ENCODE measurements around the gene CPT1B. TPM values are rescaled to one million over a fixed set of nuclear protein-coding genes. Genes with fewer than 3 reads are reported as not detected.

Gene CPT1B
- total and polyA plus RNA-seq, 2 experiments from 2014 or later = 5.6 to 14.4 TPM

DNA sequence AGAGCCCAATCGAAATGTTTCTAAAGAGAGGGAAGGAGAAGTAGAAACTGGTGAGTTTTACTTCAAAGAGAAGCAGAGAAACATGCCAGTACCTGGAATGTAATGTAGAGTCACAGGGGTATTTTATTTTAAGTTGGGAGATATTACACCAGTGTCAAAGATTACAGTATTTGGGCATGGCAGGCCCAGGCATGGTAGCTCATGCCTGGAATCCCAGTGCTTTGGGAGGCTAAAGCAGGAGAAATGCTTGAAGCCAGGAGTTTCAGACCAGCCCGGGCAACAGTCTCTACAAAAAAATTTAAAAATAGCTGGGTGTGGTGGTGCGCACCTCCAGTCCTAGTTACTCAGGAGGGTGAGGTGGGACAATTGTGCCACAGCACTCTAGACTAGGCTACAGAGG is 18.2 kb downstream of the CPT1B start:
- TF ChIP-seq STAT1 (IDR thresholded peaks at IDR 0.05; ENCODE audit: unreplicated experiment) (no peak), JUNB (IDR thresholded peaks at IDR 0.05; ENCODE audit: unreplicated experiment) (no peak), EZH2 (IDR thresholded peaks at IDR 0.05; ENCODE audit: low read depth, unreplicated experiment) (no peak), ZNF331 (CRISPR knock-in tag; IDR thresholded peaks at IDR 0.05; ENCODE audit: low read depth) (no peak), CREB1 (CRISPR knock-in tag; IDR thresholded peaks at IDR 0.05; ENCODE audit: low read depth) (no peak), NANOG (IDR thresholded peaks at IDR 0.05; ENCODE audit: borderline replicate concordance) (no peak), ZNF114 (CRISPR knock-in tag; IDR thresholded peaks at IDR 0.05) (no peak), EZH2phosphoT487 (IDR thresholded peaks at IDR 0.05; ENCODE audit: unreplicated experiment) (no peak), POLR2AphosphoS5 (IDR thresholded peaks at IDR 0.05; ENCODE audit: low read depth) (no peak)
- TF ChIP-seq, protein P1, sequence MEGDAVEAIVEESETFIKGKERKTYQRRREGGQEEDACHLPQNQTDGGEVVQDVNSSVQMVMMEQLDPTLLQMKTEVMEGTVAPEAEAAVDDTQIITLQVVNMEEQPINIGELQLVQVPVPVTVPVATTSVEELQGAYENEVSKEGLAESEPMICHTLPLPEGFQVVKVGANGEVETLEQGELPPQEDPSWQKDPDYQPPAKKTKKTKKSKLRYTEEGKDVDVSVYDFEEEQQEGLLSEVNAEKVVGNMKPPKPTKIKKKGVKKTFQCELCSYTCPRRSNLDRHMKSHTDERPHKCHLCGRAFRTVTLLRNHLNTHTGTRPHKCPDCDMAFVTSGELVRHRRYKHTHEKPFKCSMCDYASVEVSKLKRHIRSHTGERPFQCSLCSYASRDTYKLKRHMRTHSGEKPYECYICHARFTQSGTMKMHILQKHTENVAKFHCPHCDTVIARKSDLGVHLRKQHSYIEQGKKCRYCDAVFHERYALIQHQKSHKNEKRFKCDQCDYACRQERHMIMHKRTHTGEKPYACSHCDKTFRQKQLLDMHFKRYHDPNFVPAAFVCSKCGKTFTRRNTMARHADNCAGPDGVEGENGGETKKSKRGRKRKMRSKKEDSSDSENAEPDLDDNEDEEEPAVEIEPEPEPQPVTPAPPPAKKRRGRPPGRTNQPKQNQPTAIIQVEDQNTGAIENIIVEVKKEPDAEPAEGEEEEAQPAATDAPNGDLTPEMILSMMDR (conservative IDR thresholded peaks at IDR 0.05; ENCODE audit: low read depth in 2 of 2) = no peak
- TF ChIP-seq, protein P2, sequence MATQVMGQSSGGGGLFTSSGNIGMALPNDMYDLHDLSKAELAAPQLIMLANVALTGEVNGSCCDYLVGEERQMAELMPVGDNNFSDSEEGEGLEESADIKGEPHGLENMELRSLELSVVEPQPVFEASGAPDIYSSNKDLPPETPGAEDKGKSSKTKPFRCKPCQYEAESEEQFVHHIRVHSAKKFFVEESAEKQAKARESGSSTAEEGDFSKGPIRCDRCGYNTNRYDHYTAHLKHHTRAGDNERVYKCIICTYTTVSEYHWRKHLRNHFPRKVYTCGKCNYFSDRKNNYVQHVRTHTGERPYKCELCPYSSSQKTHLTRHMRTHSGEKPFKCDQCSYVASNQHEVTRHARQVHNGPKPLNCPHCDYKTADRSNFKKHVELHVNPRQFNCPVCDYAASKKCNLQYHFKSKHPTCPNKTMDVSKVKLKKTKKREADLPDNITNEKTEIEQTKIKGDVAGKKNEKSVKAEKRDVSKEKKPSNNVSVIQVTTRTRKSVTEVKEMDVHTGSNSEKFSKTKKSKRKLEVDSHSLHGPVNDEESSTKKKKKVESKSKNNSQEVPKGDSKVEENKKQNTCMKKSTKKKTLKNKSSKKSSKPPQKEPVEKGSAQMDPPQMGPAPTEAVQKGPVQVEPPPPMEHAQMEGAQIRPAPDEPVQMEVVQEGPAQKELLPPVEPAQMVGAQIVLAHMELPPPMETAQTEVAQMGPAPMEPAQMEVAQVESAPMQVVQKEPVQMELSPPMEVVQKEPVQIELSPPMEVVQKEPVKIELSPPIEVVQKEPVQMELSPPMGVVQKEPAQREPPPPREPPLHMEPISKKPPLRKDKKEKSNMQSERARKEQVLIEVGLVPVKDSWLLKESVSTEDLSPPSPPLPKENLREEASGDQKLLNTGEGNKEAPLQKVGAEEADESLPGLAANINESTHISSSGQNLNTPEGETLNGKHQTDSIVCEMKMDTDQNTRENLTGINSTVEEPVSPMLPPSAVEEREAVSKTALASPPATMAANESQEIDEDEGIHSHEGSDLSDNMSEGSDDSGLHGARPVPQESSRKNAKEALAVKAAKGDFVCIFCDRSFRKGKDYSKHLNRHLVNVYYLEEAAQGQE (IDR thresholded peaks at IDR 0.05; ENCODE audit: unreplicated experiment) = no peak
- TF ChIP-seq, protein P3, sequence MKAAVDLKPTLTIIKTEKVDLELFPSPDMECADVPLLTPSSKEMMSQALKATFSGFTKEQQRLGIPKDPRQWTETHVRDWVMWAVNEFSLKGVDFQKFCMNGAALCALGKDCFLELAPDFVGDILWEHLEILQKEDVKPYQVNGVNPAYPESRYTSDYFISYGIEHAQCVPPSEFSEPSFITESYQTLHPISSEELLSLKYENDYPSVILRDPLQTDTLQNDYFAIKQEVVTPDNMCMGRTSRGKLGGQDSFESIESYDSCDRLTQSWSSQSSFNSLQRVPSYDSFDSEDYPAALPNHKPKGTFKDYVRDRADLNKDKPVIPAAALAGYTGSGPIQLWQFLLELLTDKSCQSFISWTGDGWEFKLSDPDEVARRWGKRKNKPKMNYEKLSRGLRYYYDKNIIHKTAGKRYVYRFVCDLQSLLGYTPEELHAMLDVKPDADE (IDR thresholded peaks at IDR 0.05) = no peak
- TF ChIP-seq, protein P4, sequence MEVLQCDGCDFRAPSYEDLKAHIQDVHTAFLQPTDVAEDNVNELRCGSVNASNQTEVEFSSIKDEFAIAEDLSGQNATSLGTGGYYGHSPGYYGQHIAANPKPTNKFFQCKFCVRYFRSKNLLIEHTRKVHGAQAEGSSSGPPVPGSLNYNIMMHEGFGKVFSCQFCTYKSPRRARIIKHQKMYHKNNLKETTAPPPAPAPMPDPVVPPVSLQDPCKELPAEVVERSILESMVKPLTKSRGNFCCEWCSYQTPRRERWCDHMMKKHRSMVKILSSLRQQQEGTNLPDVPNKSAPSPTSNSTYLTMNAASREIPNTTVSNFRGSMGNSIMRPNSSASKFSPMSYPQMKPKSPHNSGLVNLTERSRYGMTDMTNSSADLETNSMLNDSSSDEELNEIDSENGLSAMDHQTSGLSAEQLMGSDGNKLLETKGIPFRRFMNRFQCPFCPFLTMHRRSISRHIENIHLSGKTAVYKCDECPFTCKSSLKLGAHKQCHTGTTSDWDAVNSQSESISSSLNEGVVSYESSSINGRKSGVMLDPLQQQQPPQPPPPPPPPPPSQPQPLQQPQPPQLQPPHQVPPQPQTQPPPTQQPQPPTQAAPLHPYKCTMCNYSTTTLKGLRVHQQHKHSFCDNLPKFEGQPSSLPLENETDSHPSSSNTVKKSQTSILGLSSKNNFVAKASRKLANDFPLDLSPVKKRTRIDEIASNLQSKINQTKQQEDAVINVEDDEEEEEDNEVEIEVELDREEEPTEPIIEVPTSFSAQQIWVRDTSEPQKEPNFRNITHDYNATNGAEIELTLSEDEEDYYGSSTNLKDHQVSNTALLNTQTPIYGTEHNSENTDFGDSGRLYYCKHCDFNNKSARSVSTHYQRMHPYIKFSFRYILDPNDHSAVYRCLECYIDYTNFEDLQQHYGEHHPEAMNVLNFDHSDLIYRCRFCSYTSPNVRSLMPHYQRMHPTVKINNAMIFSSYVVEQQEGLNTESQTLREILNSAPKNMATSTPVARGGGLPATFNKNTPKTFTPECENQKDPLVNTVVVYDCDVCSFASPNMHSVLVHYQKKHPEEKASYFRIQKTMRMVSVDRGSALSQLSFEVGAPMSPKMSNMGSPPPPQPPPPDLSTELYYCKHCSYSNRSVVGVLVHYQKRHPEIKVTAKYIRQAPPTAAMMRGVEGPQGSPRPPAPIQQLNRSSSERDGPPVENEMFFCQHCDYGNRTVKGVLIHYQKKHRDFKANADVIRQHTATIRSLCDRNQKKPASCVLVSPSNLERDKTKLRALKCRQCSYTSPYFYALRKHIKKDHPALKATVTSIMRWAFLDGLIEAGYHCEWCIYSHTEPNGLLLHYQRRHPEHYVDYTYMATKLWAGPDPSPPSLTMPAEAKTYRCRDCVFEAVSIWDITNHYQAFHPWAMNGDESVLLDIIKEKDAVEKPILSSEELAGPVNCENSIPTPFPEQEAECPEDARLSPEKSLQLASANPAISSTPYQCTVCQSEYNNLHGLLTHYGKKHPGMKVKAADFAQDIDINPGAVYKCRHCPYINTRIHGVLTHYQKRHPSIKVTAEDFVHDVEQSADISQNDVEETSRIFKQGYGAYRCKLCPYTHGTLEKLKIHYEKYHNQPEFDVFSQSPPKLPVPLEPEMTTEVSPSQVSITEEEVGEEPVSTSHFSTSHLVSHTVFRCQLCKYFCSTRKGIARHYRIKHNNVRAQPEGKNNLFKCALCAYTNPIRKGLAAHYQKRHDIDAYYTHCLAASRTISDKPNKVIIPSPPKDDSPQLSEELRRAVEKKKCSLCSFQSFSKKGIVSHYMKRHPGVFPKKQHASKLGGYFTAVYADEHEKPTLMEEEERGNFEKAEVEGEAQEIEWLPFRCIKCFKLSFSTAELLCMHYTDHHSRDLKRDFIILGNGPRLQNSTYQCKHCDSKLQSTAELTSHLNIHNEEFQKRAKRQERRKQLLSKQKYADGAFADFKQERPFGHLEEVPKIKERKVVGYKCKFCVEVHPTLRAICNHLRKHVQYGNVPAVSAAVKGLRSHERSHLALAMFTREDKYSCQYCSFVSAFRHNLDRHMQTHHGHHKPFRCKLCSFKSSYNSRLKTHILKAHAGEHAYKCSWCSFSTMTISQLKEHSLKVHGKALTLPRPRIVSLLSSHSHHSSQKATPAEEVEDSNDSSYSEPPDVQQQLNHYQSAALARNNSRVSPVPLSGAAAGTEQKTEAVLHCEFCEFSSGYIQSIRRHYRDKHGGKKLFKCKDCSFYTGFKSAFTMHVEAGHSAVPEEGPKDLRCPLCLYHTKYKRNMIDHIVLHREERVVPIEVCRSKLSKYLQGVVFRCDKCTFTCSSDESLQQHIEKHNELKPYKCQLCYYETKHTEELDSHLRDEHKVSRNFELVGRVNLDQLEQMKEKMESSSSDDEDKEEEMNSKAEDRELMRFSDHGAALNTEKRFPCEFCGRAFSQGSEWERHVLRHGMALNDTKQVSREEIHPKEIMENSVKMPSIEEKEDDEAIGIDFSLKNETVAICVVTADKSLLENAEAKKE (CRISPR knock-in tag; IDR thresholded peaks at IDR 0.05) = no peak
- no peak overlapping the region for H3K4me3 Mint-ChIP-seq
- Histone ChIP-seq H3K36me3 (ENCODE audit: insufficient read depth) (no peaks in the 10 kb centered on the region), H3K27me3 (ENCODE audit: insufficient read depth) (peaks cover 20% of the 10 kb centered on the region), H4K20me1 (replicated peaks; ENCODE audit: insufficient read depth) (no peaks in the 10 kb centered on the region), H3K79me2 (replicated peaks; ENCODE audit: insufficient read depth) (no peaks in the 10 kb centered on the region), H3K9me2 (ENCODE audit: insufficient read depth) (no peaks in the 10 kb centered on the region), H3K4me1 (ENCODE audit: insufficient read depth) (no peaks in the 10 kb centered on the region), H2AFZ (no peak overlapping the region), H3K4me3 (no peak overlapping the region), H3K4me2 (no peak overlapping the region), H3F3A (replicated peaks; ENCODE audit: low read depth) (peaks cover 3% of the 10 kb centered on the region; the same call in 1 of the 2 replicates), H3K27ac (ENCODE audit: low read depth) (no peak overlapping the region)
- DNase-seq (ENCODE audit: low spot score) (no peak), ATAC-seq (no peak)
- peaks cover 15% of the 10 kb centered on the region for H3K4me1 Mint-ChIP-seq
- H3K9me3 Mint-ChIP-seq = no peaks in the 10 kb centered on the region
- no peak overlapping the region for H3K27ac Mint-ChIP-seq
- no peaks in the 10 kb centered on the region for H3K36me3 Mint-ChIP-seq (ENCODE audit: low read depth)
- H3K27me3 Mint-ChIP-seq (ENCODE audit: insufficient read depth, low read depth, poor library complexity) = peaks cover 27% of the 10 kb centered on the region

Measured in GM23338 (cell line).